HG03103 (cell line): ENCODE results near the gene SRP9.
"Not testable (repeated sequence)": the region's sequence is repeated elsewhere in the genome, so short reads cannot be mapped to it uniquely, and the experiment has no call there.

Experiments used
- ATAC-seq: cut with Tn5 transposase; IDR thresholded peaks from one replicate; pipeline ENCODE4 v1.9.1; 2021; ENCODE audit warnings: low read depth; ENCODE audit not compliant: unreplicated experiment

The SRP9 gene

DNA sequence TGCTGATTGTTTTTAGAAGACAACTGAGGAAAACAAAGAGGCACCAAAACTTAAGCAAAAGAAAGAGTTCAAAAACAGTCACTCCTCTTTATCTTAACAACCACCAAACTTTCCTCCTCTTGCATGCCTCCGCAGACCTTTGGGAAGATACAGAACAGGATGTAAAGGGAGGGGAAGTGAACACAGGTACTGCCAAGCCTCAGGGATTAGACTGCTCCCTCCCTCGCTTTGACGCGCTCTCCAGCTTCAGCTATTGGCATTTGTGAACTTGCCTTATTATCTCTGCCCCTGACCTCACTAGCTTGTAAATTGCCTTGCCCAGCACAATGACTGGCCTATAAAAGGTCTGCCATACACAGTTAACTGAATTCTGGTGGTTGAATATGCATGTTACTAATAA is 4.8 kb upstream of the SRP9 start:
- no peak for ATAC-seq

DNA sequence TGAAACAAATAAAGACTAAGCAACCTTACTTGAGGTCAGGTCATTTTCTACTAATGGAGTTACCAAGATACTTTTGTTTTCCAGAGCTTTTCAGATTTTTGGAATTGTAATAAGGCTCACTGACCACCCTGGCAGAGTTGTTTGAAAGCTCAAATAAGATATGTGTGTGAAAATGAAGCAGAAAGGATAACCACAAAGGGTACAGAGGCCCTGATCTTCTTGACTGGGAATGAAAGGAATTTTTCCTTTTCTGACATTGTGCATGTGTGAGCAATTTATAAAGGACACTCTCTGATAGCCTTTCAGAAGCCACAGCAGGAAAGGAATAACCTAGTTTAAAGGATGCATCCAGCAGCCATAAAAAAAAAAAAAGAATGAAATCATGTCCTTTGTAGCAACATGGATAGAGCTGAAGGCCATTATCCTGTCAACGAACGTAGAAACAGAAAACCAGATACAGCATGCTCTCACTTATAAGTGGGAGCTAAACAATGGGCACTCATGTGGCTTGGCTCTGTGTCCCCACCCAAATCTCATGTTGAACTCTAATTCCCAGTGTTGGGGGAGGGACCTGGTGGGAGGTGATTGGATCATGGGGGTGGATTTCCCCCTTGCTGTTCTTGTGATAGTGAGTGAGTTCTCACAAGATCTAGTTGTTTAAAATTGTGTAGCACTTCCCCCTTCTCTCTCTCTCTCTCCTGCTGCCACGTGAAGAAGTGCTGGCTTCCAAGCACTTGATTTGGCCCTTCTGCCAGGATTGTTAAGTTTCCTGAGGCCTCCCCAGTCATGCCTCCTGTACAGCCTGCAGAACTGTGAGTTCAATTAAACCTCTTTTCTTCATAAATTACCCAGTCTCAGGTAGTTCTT is 3.1 kb upstream of the SRP9 start:
- ATAC-seq: no peak

DNA sequence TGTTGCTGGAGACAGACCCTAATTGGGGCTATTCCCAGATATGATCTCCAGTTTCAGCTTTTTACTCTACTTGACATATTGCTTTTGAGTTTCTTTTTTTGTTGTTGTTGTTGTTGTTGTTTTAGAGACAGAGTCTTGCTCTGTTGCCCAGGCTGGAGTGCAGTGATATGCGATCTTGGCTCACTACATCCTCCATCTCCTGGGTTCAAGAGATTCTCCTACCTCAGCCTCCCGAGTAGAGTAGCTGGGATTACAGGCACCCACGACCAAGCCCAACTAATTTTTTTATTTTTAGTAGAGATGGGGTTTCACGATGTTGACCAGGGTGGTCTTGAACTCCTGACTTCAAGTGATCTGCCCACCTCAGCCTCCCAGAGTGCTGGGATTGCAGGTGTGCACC is 1.3 kb upstream of the SRP9 start:
- no peak for ATAC-seq

DNA sequence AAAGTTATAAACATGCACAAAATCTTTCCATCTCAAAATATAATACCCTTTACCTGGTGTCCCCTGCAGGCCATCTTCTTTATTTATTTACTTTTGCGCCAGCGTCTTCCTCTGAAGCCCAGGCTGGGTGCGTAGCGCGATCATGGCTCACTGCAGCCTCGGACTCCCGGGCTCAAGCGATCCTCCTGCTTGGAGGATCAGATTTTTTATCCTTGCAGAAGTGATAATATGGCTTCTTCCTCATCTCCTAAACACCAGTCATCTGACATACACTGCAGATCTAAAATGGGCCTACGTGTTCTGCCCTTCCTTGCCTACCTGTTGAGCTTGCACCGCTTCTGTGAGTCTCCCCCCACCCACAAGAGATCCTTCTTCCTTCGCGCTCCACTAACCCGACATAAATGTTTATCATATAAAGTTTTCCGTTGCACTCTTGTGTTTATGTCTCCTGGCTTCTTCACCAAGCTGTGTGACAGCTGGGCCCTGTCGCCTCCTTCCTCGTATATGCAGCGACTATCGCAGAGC is 506 bp upstream of the SRP9 start:
- ATAC-seq: peak; percentile 6

DNA sequence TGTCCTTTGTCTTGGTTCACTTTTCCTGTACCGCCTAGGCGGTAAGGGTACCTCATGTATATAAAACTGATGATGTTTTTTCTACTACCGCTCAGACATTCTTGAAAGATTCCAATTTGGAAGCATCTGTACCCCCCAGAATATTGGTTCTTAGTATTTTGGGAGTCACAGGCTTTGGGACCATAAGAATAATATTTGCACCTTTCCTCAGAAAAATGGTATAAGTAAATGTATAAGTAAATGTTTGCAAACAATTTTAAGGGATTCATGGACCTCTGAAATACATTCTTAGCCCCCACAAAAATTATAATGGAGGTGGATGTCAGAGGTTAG is 677 bp downstream of the SRP9 start:
- ATAC-seq: no peak

DNA sequence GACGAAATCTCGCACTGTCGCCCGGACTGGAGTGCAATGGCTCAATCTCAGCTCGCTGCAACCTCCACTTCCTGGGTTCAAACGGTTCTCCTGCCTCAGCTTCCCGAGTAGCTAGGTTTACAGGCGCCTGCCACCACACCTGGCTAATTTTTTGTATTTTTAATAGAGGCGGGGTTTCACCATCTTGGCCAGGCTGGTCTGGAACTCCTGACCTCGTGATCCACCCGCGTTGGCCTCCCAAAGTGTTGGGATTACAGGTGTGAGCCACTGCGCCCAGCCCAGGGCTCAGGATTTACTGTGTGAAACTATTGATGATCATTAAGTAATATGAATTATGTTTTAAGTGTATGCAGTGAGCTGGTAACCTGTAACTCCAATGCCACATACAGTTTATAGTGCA is 1.5 kb downstream of the SRP9 start:
- not testable (repeated sequence) for ATAC-seq

DNA sequence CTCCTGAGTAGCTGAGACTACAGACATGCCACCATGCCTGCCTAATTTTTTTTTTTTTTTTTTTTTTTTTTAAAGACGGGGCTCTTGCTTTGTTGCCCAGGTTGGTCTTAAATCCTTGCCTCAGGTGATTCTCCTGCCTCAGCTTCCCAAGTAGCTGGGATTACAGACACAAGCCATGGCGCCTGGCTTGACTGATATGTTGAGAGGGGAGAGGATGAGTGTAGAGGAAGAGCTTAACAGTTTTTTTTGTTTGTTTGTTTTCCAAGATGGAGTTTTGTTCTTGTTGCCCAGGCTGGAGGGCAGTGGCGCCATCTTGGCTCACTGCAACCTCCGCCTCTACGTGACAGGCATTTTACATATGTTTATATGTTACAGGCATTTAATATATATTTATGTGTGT is 2.5 kb downstream of the SRP9 start:
- ATAC-seq: no peak

DNA sequence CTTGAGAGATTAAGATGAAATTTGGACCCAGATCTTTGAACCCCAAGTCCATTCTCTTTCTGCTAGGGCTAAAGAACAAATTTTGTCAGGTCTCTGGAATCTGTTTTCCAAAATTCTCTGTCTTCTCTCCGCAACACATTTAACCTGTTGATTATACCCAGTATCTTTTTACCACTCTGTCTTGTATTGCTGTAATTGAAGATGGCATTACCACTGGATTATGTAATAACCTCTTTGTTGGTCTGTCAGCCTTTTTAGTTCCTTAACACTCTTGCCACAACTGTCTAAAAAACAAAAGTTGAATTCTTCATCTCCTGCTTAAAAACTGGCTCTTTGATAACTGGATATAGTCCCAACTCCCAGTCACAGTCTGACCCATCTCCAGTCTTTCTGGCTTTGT is 3.0 kb downstream of the SRP9 start:
- no peak for ATAC-seq

DNA sequence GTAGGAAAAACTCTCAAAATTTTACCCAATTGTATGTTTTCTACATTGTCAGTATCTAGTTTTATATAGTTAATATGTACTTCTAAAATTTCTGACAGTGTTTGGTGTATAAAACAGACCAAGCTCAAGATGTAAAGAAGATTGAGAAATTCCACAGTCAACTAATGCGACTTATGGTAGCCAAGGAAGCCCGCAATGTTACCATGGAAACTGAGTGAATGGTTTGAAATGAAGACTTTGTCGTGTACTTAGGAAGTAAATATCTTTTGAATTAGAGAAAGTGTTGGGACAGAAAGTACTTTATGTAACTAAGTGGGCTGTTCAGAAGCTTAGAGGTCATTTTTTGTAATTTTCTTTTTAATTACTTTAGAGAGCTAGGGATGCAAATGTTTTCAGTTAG is 11.5 kb downstream of the SRP9 start:
- not testable (repeated sequence) for ATAC-seq

DNA sequence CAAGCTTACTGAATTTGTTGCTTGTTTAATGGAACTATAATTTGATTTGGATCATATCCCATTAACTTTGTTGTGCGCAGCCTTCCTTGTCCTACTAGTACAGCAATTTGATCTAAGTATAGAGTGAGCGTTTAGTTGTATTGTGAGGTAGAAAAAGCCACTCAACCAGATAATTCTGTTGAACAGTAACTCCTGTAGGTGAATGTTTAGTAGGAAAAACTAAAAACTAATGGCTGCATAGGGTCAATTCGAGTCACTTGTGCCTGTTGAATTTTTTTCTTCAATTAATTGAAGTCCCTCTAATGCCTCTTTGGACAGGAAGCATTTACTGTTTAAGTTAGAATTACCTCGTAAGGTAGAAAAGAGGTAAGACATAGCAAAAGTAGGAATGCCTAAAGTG is 17.3 kb downstream of the SRP9 start:
- no peak for ATAC-seq

DNA sequence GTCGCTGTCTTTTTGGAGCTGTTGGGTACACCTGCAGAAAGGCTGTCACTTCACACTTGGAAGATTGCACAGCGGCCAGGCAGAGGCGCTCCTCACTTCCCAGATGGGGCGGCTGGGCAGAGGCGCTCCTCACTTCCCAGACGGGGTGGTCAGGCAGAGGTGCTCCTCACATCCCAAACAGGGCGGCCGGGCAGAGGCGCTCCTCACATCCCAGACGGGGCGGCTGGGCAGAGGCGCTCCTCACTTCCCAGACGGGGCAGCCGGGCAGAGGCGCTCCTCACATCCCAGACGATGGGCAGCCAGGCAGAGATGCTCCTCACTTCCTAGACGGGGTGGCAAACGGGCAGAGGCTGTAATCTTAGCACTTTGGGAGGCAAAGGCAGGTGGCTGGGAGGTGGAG is 18.5 kb downstream of the SRP9 start:
- ATAC-seq: not testable (repeated sequence)

DNA sequence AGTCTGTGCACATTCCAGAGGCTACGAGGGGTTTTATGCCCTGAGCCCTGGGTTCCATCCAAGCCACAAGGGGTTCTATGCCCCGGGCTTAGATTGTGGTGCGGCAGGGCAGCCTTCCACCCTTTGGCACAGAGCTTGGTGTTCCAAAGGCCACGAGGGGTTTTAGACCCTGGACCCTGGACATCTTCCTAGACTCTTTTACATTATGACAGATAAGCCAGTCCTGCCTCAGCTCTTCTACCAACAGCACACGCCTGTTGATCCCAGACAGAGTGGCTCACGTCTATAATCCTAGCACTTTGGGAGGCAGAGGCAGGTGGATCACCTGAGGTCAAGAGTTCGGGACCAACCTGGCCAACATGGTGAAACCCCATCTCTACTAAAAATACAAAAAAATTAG is 23.5 kb downstream of the SRP9 start:
- not testable (repeated sequence) for ATAC-seq

DNA sequence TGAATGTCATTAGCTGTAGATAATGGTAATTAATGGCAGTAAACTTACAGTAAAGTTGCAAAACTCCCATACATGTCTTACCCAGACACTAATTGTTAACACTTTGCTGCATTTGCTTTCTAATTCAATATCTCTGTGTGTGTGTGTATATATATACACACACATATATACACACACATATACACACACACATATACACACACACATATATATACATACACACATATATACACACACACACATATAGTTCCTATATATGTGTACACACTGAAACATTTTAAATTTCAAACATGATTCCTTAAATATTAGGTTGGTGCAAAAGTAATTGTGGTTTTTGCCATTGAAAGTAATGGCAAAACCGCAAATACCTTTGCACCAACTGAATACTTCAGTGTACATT is 28.6 kb downstream of the SRP9 start:
- no peak for ATAC-seq

DNA sequence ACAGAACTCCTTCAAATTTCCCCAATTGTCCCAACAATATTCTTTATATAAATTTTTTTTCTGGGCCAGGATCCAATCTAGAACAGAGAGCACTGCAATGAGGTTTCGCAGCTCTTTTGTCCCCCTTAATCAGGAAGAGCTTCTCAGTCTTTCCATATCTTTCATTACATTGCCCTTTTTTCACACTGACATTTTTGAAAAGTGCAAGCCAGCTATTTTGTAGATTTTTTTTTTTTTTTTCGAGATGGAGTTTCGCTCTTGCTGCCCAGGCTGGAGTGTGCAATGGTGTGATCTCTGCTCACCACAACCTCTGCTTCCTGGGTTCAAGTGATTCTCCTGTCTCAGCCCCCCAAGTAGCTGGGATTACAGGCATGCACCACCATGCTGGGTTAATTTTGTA is 29.1 kb downstream of the SRP9 start:
- not testable (repeated sequence) for ATAC-seq

DNA sequence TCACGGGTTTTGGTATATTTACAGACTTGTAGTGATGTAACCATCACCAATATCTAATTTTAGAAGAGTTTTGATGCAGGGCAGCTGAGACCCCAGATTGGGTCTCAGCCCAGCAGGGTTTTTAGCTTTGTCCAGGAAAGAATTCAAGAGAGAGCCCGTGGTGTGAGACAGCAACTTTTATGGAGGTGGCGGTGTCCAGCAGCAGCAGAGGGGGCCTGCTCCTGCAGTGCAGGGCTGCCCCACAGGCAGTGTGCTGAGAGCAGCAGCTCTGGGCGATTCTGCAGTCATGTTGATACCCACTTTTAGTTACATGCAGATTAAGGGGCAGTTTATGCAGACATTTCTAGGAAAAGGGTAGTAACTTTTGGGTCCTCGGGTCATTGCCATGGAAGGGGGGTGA is 30.5 kb downstream of the SRP9 start:
- ATAC-seq: no peak

DNA sequence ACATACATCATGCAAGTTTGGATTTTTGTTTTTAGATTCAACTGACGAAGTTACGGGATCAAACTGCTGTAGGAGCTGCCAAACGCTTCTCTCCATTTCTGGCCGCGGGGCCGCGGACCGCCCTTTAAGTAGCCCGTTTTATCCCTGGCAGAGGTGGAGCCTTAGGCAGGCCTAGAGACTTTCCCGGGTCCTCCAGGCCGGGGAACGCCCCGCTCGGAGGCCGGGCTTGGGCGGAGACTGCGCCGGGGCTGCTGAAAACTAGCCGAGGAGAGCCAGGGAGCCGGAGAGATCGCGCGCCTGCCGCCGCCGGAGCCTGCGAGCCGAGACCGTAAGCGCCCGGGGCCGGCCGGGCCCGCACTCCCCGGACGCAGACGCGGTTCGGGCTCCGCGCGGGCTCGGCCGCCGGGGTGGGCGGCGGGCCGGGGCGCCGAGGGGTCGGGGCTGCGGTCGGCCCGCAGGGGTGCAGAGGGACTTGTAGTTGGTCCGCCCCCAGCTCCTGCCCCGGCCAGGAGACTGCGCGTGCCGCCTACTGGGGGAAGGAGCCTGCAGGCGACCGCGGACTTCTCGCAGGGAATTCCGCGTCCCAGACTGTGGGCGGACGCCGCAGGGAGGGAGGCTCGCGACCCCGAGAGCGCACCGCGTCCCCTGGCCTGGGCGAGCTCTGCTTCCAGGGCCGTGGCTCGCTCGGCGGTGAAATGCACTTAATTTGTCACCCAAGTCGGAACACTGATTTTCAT is 32.4 kb downstream of the SRP9 start, which contains the start of gene EPHX1:
TSS of gene EPHX1 (plus strand) at position 283 of the 737 bp plus-strand sequence. CDS start 18,606 bp downstream, outside the sequence.
- ATAC-seq: peak; percentile 92

DNA sequence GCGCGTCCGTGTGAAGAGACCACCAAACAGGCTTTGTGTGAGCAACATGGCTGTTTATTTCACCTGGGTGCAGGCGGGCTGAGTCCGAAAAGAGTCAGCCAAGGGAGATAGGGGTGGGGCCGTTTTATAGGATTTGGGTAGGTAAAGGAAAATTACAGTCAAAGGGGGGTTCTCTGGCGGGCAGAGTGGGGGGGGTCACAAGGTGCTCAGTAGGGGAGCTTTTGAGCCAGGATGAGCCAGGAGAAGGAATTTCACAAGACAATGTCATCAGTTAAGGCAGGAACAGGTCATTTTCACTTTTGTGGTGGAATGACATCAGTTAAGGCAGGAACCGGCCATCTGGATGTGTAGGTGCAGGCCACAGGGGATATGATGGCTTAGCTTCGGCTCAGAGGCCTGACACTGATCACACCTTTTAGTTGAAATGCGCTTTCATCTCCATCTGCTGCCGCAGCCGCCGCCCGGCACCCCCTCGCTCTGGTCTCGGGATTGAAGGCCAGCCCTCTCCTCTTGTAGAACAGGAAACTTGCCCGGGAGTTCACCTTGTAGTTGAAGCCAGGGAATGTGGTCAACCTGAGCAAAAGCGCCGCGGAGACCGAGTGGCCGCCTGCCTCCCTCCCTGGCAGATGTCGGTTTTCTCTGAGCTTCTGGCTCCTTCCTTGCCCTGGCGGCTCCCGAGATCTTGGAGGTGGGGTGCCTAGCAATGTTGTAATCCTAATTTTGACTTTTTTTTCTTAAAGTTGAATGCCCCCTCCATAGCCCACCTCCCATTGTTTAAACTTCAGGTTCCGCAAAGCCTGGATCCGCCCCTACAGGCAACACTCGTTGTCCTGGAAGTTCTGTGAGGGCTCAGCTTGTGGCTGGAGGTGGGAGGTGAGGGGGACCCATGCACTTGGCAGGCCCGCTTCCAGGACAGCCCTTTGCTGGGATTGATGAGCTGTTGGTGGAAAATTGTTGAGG is 33.2 kb downstream of the SRP9 start:
- not testable (repeated sequence) for ATAC-seq

DNA sequence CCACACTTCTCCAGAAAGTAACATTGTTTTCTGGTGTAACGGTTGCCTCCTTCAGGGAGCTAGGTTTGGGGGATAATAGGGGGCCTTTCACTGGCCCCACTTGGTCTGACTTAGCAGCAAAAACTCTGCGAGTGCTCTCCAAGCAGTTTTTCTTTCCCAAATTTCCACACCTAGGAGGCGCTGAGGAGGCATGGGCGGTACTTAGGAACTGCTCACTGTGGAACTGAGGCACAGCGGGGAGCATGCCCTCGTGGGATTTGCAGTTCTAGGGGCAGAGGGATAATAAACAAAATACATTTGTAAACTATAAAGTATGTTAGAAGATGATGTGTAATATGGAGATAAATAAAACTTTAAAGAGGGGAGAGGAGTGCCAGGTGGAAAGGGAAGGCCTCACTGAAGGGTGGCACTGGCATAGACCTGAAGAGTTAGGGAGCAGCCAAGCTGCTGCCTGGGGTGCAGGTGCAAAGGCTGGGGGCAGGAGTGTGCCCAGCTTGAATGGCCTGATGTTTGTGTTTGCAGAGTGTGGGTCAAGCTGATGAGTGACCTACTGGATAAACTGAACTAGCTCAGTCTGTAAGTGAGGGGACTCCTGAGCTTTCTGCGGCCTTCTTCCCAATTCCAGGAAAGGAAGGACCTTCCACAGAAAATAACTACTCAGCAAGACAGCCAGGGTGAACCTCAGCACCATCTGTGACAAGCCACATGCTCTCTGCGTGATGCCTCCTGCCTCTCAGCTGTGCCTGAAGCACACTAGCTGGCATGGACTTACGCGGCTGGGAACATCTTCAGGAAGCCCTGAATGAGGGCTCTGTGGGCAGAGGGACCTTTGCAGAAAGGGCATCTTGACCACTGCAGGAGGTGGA is 34.2 kb downstream of the SRP9 start:
- no peak for ATAC-seq

DNA sequence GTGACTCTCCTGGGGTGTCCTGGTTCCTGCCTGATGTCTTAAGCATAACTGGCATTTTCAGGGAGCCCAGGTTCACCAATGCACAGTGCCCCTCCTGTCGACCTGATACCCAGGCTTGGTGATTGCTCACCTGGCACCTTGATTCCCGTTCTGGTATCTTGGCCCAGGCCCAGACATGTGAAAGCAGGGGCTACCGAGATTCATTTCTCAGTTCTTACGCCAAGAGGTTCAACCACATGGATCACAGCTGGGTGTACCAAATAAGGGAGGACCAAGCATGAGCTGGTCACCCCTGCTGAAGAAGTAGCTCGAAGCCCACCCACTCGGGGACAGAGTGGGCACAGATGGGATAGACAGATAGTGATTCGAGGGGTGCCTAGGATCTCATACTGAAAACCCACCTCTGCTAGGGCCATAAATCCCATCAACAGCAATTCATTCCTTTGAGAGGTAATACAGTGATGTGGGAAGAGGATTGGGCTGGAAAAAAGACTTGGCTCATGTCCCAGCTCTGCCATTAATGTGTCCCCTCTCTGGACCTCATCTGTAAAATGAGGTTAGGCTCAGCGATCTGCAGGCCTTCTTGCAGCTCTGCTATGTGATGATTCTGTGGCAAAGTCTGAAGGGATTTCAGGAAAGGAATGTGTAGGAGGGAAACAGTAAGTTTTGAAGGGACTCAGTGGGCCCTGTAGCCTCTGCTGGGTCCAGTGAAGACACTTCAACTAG is 35.0 kb downstream of the SRP9 start:
- ATAC-seq: no peak
